ENCODE data around the gene CERK.

- no peak for TF ChIP-seq POLR2AphosphoS5 (IDR thresholded peaks at IDR 0.05)
- no peak for TF ChIP-seq CTCF (IDR thresholded peaks at IDR 0.05)
- TF ChIP-seq POLR2A (IDR thresholded peaks at IDR 0.05) = no peak
- no peak for TF ChIP-seq EP300 (IDR thresholded peaks at IDR 0.05)
Observed at GRCh38 chr22:46687048-46687444, 51.0 kb downstream of the CERK start.
